Islet of Langerhans (tissue), 1 donor: ENCODE results near the gene UBE2O.

Experiments used
- FAIRE-seq: peaks from one replicate; lab custom pipeline; 2011; peaks lifted over from hg19 to GRCh38; lab: Jason Lieb, UNC

Gene UBE2O

DNA sequence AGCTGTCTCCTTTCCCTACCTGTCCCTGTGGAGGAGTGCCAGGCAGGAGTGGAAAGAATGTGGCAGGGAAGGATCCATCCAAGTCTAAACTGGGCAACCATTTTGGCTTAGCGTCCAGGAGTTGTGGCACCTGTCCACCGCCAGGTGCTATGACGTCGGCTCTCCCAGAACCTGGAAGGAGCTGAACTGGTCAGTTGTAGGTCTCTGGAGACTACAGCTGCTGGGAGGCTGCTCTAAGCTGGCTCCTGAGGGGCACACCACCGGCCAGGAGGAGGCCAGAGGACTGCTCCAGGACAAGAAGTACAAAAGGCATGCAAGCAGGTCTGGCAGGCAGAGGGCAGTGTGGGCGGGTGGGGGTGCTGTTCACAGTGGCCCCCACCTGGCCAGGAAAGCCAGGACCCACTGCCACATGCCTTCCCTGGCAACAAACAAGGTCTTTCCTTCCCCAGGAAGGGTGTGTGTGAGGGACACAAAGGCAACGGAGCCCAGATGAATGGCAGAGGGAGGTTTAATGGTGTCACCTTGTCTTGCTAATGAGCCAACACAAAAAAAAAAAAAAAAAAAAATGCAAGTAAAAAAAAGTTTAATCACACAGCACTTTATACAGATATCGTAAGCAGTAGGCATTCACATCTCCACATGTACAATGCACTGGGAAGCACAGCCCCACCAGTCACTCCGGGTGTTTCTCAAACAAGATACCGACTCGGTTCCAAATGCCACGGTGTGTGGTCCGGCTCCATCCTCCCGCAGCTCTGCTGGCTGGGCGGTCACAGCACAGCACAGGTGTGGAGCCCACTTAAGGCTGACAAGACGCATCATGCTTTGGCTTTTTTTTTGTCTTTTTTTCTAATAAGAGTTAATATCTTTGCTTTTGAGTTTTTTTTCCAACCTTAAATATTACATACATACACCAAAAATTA, 63.7 kb downstream of the UBE2O start:
- FAIRE-seq = no peak

DNA sequence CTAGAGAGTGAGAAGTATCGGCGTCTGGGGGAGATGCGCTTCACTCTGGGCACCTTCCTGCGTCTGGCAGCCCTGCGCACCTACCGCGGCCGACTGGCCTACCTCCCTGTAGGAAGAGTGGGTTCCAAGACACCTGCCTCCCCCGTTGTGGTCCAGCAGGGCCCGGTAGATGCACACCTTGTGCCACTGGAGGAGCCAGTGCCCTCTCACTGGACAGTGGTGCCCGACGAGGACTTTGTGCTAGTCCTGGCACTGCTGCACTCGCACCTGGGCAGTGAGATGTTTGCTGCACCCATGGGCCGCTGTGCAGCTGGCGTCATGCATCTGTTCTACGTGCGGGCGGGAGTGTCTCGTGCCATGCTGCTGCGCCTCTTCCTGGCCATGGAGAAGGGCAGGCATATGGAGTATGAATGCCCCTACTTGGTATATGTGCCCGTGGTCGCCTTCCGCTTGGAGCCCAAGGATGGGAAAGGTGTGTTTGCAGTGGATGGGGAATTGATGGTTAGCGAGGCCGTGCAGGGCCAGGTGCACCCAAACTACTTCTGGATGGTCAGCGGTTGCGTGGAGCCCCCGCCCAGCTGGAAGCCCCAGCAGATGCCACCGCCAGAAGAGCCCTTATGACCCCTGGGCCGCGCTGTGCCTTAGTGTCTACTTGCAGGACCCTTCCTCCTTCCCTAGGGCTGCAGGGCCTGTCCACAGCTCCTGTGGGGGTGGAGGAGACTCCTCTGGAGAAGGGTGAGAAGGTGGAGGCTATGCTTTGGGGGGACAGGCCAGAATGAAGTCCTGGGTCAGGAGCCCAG, 65.8 kb downstream of the UBE2O start:
- no peak for FAIRE-seq

DNA sequence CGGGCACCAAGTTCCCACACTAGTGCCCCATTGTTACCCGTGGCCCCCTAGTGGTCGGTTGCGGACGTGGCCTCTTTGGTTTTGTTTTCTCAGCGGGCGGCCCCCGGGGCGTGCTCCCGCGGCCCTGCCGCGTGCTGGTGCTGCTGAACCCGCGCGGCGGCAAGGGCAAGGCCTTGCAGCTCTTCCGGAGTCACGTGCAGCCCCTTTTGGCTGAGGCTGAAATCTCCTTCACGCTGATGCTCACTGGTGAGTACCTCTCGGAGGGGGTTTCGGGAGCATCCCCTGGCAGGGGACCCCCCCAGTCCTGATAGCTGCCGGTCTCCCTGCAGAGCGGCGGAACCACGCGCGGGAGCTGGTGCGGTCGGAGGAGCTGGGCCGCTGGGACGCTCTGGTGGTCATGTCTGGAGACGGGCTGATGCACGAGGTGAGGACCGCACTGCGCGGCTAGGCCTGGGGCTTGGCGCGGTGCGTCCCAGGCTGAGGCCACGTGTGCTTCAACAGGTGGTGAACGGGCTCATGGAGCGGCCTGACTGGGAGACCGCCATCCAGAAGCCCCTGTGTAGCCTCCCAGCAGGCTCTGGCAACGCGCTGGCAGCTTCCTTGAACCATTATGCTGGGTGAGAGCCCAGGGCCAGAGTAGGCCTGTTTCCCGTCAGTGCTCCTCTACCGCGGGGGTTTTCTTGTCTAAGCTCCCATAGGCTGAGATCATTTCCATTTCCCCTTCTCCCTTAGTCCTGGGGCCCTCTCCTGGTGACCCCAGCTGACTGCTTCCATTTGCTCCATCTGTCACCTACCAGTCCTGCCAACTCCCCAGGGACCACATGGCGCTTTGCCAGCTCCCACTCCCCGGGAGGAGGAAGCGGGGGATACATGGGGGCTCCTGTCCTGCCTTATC, 66.8 kb downstream of the UBE2O start:
- no peak for FAIRE-seq

DNA sequence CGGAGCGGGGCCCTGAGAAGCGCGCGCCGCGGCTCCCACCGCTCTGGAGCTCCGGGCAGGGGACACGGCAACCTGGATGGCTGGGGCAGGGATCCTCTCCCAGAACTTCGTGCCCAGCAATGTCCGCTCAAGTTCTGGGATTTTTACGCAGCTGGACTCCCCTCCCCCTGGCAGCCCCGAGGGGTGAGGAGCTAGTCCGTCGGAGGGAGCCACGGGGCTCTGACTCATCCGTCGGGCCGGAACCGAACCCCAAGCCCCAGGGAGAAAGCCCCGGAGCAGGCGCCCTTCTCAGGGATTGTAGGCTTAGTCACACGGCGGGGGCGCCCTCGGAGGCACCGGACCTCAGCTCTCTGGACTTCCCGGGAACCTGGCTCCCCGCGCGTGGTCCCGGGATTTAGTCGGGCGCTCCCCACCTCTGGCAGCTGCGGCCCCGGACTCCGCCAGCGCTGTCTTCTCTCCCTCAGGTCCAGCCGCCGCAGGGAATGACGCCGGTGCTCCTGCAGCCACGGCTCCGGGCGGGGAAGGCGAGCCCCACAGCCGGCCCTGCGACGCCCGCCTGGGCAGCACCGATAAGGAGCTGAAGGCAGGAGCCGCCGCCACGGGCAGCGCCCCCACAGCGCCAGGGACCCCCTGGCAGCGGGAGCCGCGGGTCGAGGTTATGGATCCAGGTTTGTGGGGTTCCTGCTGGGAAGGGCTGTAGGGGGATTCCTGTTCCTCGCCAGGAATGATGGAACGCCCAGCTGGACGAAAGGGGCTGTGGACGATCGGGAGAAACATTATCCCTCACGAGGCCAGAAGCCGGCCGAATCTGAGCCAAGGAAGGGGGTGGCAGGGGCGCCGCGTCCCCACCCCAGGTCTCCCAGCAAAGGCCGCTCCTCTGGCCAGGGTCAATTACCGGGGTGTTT, 67.7 kb downstream of the UBE2O start:
- no peak for FAIRE-seq

DNA sequence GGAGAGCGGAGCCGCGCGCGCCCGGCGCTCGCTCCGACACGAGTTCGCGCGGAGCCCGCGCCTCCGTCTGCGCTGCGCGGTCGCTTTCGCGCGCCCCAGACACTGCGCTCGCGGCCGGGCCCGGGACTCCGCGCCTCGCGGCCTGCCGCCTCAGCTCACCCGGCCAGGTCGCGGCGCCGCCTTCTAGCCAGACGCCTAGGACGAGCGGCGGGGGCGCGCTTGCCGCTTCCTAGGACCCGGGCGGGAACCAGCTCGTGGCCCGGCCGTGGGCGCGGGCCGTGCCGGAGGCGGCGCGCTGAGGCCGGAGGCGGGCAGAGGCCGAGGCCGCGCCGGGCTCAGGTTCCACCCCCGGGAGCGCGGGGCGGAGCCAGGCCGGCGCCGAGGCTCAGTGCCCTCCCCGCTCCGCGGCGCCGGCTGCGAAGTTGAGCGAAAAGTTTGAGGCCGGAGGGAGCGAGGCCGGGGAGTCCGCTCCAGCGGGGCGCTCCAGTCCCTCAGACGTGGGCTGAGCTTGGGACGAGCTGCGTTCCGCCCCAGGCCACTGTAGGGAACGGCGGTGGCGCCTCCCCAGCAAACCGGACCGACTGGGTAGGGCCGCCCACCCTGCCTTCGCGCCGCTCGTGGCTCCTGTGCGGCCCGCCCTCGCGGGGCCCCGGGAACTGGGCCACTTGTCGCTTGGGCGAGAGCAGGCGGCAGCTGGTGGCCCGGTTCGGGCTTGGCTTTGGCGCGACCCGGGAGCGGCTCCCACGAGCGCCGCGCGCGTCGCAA, 68.5 kb downstream of the UBE2O start, which contains the start of gene SPHK1:
Gene SPHK1, plus strand, starts transcription at position 388 of the 765 bp plus-strand sequence. CDS start 1,036 bp downstream, outside the sequence.
- no peak for FAIRE-seq

DNA sequence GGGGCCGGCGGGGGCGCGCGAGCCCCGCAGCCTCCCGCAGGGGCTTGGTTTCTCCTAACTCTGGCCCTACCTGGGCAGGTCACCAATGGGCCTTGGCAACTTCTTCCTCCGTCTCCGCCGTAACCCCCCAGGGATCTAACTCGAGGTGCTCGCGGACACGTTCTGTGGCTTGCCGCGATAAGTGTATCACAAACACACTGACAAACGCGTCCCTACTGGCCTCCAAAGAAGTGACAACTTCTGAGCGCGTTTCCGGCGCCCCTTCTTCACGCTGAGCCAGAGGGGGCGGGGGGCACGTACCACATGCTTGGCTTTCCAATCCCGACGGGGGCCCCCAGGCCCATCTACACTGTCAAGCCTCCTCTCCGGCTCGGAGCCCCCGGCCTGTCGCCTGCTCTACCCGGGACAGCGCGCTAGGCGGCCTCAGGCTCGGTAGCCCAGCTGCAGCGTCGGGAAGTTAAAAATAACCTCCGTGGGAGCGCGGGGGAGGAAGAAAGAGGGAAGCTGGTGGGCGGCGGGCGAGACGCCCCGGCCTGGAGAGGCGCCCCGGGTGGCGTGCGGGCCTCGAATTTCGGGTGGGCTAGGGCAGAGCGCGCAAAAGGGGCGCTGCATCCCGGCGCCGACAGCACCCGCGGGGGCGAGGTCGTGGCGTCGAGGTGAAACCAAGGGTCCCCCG, 69.3 kb downstream of the UBE2O start:
- FAIRE-seq = no peak

DNA sequence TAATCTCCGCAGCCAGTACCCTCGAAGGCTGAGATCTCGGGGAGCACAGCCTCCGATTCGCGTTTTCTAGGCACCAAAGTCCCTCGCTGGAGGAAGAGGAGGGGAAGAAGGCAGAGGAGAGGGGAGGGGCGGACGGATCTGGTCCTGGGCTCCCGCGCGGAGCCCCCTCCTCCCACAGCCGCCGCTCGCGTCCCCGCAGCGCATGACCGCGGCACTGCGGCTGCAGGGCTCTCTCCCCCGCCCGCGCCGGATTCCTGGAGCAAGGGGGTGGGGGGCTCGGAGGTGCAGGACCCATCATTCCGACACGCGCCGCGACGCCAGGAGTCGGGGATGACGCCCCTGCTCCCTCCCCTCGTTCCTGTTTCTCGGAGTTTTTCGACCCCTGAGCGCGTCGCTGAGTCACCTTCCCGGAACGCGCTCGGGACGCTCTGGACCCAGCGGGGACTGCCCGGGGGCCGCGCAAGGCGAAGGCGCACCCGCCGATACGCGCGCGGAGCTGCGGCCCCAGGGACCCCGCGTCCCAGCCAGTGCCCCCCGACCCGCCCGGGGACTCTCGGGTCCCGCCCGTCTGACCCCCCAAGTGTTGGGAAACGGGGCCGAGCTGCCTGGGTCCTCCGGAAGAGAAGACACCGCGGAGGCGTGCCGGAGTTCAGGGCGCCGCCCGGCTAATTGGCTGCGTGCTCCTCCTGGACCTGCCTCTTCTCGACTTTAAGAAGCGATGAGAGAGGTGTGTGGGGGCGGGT, 70.0 kb downstream of the UBE2O start:
- no peak for FAIRE-seq

DNA sequence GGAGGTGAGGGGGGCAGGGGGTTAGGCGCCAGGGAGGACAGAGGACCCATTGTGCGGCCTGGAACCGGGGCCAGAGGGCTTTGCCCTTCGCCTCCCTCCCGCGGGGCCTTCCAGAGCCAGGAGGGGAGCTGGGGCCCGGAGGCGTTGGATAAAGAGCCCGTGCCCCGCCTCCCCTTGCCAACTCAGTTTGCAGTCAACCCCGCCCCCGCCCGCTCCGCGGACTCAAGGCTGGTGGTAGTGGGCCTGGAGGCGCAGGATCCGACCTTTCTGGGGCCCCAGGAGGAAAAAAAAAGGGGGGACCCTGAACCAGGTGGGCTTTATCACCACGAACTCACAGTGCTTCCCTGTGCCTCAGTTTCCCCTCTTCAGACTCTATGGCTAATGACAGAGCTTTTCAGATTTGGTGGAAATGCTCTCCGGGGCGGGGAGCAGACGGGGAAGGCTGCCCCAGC, 70.6 kb downstream of the UBE2O start:
- FAIRE-seq = no peak

DNA sequence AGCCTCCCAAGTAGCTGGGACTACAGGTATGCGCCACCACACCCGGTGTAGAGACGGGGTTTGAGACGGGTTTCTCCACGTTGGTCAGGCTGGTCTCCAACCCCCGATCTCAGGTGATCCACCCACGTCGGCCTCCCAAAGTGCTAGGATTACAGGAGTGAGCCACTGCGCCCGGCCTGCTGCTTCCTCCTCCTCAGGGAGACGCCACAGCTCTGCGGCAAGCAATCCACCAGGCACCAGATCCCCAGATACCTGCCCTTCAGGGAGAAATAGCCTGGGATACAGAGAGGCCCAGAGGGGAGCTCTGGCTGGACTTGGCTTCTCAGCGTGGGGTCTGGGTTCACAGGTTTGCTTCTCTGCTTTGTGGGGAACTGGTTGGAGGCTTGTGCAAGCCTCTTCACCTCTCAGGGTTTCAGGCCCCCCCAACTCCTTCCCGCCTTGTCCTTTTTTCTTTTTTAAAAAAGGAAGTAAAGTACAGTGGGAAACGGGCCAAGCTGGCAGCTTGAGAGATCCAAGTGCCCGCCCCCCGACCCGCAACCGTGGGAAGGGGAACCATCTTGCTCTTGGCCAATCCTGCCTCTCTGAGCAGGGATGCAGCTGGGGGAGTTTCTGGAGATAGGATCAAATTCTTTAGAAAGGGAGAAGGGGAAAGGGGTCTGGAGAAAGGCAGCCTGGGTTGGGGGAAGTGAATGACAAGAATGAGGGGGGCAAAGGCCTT, 71.2 kb downstream of the UBE2O start:
- no peak for FAIRE-seq

DNA sequence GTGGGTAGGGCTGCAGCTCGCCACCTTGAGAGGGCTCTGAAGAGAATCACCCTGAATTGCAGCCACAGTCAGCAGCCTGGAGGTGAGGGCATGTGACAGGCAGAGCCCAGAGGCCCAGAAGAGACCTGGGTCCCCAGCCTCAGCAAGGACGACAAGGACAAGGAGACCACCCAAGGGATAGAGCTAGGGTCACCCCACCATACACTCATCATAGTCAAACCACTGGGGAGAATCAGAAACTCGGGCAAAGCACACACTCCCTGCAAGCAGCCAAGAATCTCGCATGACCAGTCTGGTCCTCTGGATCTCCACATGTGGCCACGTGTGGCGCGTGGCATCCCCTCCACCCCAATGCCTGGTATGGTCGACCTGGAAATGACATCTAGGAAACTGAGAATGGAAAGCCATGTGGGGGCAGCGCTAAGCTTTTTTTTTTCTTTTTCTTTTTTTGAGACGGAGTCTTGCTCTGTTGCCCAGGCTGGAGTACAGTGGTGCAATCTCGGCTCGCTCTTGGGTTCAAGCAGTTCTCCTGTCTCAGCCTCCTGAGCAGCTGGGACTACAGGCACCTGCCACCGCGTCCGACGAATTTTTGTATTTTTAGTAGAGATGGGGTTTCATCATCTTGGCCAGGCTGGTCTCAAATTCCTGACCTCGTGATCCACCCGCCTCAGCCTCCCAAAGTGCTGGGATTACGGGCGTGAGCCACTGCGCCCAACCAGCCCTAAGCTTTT, 73.1 kb downstream of the UBE2O start:
- FAIRE-seq = no peak

DNA sequence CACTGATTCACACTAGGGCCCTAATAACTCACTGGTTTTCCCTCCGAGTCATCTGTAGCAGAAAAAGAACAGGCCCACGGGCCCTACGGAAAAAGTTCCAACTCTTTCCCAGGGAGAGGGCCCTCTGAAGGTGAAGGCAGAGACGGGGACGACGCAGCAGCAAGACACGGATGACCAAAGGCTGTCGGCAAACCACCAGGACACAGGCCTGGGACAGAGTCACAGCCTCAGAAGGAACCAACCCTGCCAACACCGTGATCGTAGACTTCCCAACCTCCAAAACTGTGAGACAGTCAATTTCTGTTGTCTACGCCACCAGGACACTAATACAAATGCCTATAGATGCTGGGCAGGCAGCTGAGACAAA, 73.7 kb downstream of the UBE2O start:
- FAIRE-seq = no peak

DNA sequence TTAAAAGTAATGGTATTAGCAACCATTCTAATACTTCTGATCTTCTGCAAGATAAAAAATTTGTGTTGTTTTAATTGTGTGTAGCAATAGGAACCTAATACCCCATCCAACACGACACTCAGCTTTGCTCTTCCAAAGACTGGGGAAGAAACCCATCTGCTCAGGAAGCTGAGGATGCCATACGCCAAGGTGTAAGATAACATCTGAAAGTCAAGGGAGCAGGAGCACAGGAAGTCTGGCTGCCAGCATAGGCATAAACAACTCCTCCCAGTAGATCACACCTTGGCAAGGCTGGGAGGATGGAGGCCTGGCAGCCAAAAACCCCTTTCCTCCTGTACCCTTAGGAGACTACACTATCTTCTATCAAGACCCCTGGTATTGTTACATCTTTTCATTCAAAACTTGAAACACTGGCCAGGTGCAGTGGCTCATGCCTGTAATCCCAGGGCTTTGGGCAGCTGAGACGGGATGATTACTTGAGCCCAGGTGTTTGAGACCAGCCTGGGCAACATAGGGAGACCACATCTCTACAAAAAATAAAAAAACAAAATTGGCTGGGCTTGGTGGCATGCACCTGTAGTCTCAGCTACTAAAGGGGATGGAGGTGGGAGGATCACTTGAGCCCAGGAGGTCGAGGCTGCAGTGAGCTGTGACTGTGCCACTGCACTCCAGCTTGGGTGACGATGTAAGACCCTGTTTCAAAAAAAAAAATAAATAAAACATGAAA, 74.2 kb downstream of the UBE2O start:
- no peak for FAIRE-seq

DNA sequence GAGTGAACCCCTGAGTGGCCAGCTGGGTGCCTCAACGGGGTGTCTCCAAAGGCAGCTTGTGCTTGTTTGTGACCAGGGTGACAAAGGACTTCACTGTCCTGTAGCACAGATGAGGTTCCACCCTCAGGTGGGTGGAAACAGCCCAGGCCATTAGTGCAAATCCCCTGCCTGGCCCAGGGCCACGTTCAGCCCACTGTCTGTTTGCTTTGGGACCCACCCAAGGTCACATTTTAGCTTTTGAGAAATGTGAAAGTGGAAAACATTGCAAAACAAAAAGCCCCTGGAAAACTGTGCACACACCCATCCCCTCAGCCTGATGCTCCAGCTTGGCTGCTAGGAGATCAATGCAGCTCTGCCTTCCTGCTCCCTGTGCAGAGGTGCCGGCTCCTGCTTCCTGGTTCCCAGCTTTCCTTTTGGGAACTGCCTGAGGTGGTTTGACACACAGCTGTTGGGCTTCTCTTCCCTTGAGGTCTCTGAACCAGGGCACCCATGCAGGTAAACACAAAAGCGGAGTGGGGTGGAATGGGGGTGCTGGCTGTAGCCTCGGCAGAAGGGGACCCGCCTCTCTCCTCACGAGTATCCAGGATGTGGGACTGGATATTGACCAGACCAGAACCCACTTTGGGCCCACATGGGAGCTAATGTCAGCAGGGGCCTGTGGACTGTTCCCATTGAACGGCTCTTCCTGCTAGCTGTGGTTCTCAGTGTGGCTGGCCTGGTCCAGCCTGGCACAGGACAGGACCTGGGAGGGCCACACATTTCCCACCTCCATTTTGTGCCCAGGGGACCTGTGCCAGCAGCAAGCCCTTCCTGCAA, 76.4 kb downstream of the UBE2O start:
- FAIRE-seq = no peak

DNA sequence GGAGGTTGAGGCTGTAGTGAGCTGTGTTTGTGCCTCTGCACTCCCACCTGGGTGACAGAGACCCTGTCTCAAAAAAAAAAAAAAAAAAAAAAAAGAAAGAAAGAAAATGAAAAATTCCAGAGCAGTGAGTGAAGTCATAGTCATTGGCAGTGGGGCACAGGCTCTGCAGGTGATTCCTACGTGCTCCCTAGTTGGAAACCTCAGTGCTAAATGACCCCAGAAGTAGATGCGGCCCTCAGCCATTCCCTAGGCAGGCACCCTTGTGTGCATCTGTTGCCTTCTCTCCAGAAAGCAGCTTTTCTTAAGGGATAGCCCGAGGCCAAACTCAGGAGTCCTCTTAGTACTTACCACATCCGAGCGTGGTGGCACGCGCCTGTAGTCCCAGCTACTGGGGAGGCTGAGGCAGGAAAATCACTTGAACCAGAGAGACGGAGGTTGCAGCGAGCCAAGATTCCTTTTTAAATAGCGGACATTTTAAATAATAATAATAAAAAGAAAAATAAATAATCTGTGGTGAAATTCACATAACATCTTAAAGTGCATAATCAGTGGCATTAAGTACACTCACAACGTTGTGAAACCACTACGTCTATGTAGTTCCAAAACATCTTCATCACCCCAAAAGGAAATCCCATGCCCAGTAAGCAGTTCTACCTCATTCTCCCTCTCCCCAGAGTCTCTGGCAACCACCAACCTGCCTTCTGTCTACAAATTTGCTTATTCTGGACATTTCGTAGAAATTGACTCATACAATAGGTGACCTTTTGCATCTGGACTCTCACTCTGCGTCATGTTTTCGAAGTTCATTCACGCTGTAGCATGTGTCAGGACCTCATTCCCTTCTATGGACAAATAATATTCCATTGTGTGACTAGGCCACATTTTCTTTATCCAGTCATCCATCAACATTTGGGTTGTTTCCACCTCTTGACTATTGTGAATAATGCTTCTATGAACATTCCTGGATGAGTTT, 81.0 kb downstream of the UBE2O start:
- FAIRE-seq = no peak
